H9 (cell line): Measurements from ENCODE around the gene B9D1. TPM values are rescaled to one million over a fixed set of nuclear protein-coding genes. Genes with fewer than 3 reads are reported as not detected.

Source experiments
- DNase-seq: peaks from one replicate; pipeline ENCODE4 v3.0.0-alpha.2; 2017
- H2AFZ ChIP-seq: one replicate; pipeline ENCODE4 v1.6.1; 2013; ENCODE audit warnings: mild to moderate bottlenecking, low read length, control low read depth, moderate library complexity
- H2AK5ac ChIP-seq: 2 replicates; pipeline ENCODE4 v1.6.1; 2013; ENCODE audit warnings: low read length, control low read depth, mixed read lengths; ENCODE audit not compliant: insufficient read length
- H2BK120ac ChIP-seq: one replicate; pipeline ENCODE4 v1.6.1; 2013; ENCODE audit warnings: low read depth, mild to moderate bottlenecking, low read length, control low read depth, inconsistent platforms; ENCODE audit not compliant: poor library complexity, severe bottlenecking
- H2BK12ac ChIP-seq: 2 replicates; pipeline ENCODE4 v1.6.1; 2013; ENCODE audit warnings: low read length, control low read depth, mixed read lengths, low read depth; ENCODE audit not compliant: insufficient read length
- H2BK15ac ChIP-seq: 2 replicates; pipeline ENCODE4 v1.6.1; 2013; ENCODE audit warnings: low read depth, low read length, control low read depth
- H2BK20ac ChIP-seq: one replicate; pipeline ENCODE4 v1.6.1; 2013; ENCODE audit warnings: low read depth, mild to moderate bottlenecking, low read length, control low read depth, inconsistent platforms; ENCODE audit not compliant: poor library complexity, severe bottlenecking
- H2BK5ac ChIP-seq: 2 replicates; pipeline ENCODE4 v1.6.1; 2013; ENCODE audit warnings: low read length, control low read depth, mixed read lengths; ENCODE audit not compliant: insufficient read length
- H3K14ac ChIP-seq: 2 replicates; pipeline ENCODE4 v1.6.1; 2013; ENCODE audit warnings: low read length, control low read depth; ENCODE audit not compliant: insufficient read depth
- H3K18ac ChIP-seq: 2 replicates; pipeline ENCODE4 v1.6.1; 2013; ENCODE audit warnings: low read depth, mild to moderate bottlenecking, mixed read lengths, low read length, control low read depth; ENCODE audit not compliant: insufficient read length
- H3K23ac ChIP-seq: 2 replicates; pipeline ENCODE4 v1.6.1; 2013; ENCODE audit warnings: low read length, control low read depth, mixed read lengths, low read depth; ENCODE audit not compliant: insufficient read length
- H3K23me2 ChIP-seq: 2 replicates; pipeline ENCODE4 v1.6.1; 2013; ENCODE audit warnings: low read depth, mild to moderate bottlenecking, mixed read lengths, low read length, control low read depth; ENCODE audit not compliant: insufficient read length, poor library complexity, severe bottlenecking
- H3K27ac ChIP-seq: 2 replicates; pipeline ENCODE4 v1.5.1; 2013; ENCODE audit warnings: low read length, control low read depth, mixed read lengths, low read depth; ENCODE audit not compliant: insufficient read length
- H3K27me3 ChIP-seq: 2 replicates; pipeline ENCODE4 v1.6.1; 2013; ENCODE audit warnings: low read length, control low read depth, inconsistent platforms; ENCODE audit not compliant: insufficient read depth
- H3K4ac ChIP-seq: 2 replicates; pipeline ENCODE4 v1.6.1; 2013; ENCODE audit warnings: low read depth, mild to moderate bottlenecking, control low read depth, inconsistent platforms, low read length, moderate library complexity
- H3K4me1 ChIP-seq: 2 replicates; pipeline ENCODE4 v1.6.1; 2013; ENCODE audit warnings: low read length, control low read depth, inconsistent platforms; ENCODE audit not compliant: insufficient read depth
- H3K4me2 ChIP-seq: 2 replicates; pipeline ENCODE4 v1.6.1; 2013; ENCODE audit warnings: low read length, control low read depth, mixed read lengths; ENCODE audit not compliant: insufficient read length, insufficient read depth
- H3K56ac ChIP-seq: 2 replicates; pipeline ENCODE4 v1.6.1; 2013; ENCODE audit warnings: low read depth, mild to moderate bottlenecking, mixed read lengths, low read length, control low read depth; ENCODE audit not compliant: insufficient read length
- H3K79me1 ChIP-seq: 2 replicates; pipeline ENCODE4 v1.6.1; 2013; ENCODE audit warnings: low read depth, mild to moderate bottlenecking, moderate library complexity, low read length, control low read depth, inconsistent platforms; ENCODE audit not compliant: insufficient read depth, poor library complexity, severe bottlenecking
- H3K79me2 ChIP-seq: 2 replicates; pipeline ENCODE4 v1.6.1; 2013; ENCODE audit warnings: low read length, control low read depth, inconsistent platforms; ENCODE audit not compliant: insufficient read depth
- H3K9ac ChIP-seq: 2 replicates; pipeline ENCODE4 v1.6.1; 2013; ENCODE audit warnings: low read length, control low read depth, mixed read lengths; ENCODE audit not compliant: insufficient read length; ENCODE audit errors: extremely low read depth
- H3K9me3 ChIP-seq: one replicate; pipeline ENCODE4 v1.6.1; 2013; ENCODE audit warnings: low read depth, low read length, inconsistent platforms; ENCODE audit not compliant: control insufficient read depth
- H3T11ph ChIP-seq: one replicate; pipeline ENCODE4 v1.6.1; 2013; ENCODE audit warnings: mild to moderate bottlenecking, low read length, control low read depth, inconsistent platforms
- H4K20me1 ChIP-seq: one replicate; pipeline ENCODE4 v1.6.1; 2013; ENCODE audit not compliant: control insufficient read depth, insufficient read length, insufficient read depth
- H4K5ac ChIP-seq: 2 replicates; pipeline ENCODE4 v1.6.1; 2013; ENCODE audit warnings: low read depth, mild to moderate bottlenecking, mixed read lengths, low read length, control low read depth; ENCODE audit not compliant: insufficient read length
- H4K8ac ChIP-seq: replicated peaks from 2 replicates; pipeline ENCODE4 v1.6.1; 2013; ENCODE audit warnings: low read length, control low read depth, mixed read lengths, low read depth; ENCODE audit not compliant: insufficient read length
- H4K91ac ChIP-seq: 2 replicates; pipeline ENCODE4 v1.6.1; 2013; ENCODE audit warnings: low read depth, mild to moderate bottlenecking, moderate library complexity, mixed read lengths, low read length, control low read depth; ENCODE audit not compliant: insufficient read length
- H3K27ac Mint-ChIP-seq, 3 experiments: 2 replicates in 2 of 3; 3 replicates in 1 of 3; pipeline ENCODE4 v1.8.0; 2020 to 2021; ENCODE audit warnings: mixed read lengths in 3 of 3, mild to moderate bottlenecking in 1 of 3, moderate library complexity in 1 of 3
- H3K27me3 Mint-ChIP-seq: 2 replicates; pipeline ENCODE4 v1.8.0; 2021; ENCODE audit warnings: low read depth, mild to moderate bottlenecking, moderate library complexity, mixed read lengths
- H3K36me3 Mint-ChIP-seq, 3 experiments: 2 replicates in 2 of 3; 3 replicates in 1 of 3; pipeline ENCODE4 v1.8.0; 2020 to 2021; ENCODE audit warnings: low read depth in 3 of 3, mixed read lengths in 3 of 3; ENCODE audit not compliant: insufficient read depth in 1 of 3
- H3K4me1 Mint-ChIP-seq, 2 experiments: 2 replicates each; pipeline ENCODE4 v1.8.0; 2020; ENCODE audit warnings: mixed read lengths in 2 of 2
- H3K4me3 Mint-ChIP-seq, 2 experiments: 2 replicates in 1 of 2; 3 replicates in 1 of 2; pipeline ENCODE4 v1.8.0; 2020 to 2021; ENCODE audit warnings: mild to moderate bottlenecking in 2 of 2, mixed read lengths in 2 of 2, moderate library complexity in 1 of 2
- H3K9me3 Mint-ChIP-seq, 2 experiments: 2 replicates in 1 of 2; 3 replicates in 1 of 2; pipeline ENCODE4 v1.8.0; 2020; ENCODE audit warnings: mild to moderate bottlenecking in 2 of 2, mixed read lengths in 2 of 2, moderate library complexity in 1 of 2
- WGBS: extraction: QIAGEN DNeasy Blood & Tissue Kit; methylation state at CpG from one replicate; pipeline ENCODE4 v1.1.7; 2013; ENCODE audit warnings: missing lambda C conversion rate, low lambda C conversion rate, mixed read lengths; ENCODE audit not compliant: insufficient read length; ENCODE audit errors: extremely low coverage; 5-methylcytosine and 5-hydroxymethylcytosine counted together
- total RNA-seq: library from RNA; stranded (reverse); gene quantifications from 2 replicates; pipeline ENCODE4 v1.2.1, GENCODE V29; 2021
- TF ChIP-seq, protein P1 (sequence below): fragments of 200-600 bp; sonication (generic); conservative IDR thresholded peaks from 3 replicates; pipeline ENCODE4 v1.8.0; 2021; ENCODE audit warnings: antibody characterized with exemption, mild to moderate bottlenecking

Gene B9D1
- total RNA-seq, 1 experiment from 2014 or later = 30.4 TPM

DNA sequence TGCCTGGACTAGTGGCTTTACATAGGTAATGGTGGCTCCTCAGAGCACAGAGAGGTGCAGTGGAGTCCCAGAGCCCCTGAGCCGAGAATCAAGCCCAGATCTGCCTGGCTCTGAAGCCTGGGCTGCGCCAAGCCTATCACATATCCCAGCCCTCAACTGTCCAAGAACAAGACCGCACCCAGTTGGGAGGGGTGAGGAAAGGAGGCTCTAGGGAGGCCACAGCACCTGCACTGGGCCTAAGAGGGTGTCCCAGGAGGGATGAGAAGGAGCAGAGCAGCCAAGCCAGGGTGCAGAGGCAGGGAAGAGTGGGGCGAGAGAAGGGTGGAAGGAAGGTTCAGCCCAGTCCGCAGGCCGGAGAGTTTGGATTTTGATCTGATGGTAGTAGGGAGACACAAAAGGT lies 47.6 kb upstream of the B9D1 start:
- no peaks in the 10 kb centered on the region for H3K23me2 ChIP-seq
- H3K4me2 ChIP-seq = no peak overlapping the region
- no peak overlapping the region for H3K56ac ChIP-seq
- Mint-ChIP-seq H3K9me3 (no peaks in the 10 kb centered on the region), H3K27me3 (peaks cover 5% of the 10 kb centered on the region), H3K4me3 (no peak overlapping the region; a peak in 1 of 5 replicates), H3K4me1 (peaks cover 15 to 25% of the 10 kb centered on the region in 2 experiments), H3K27ac (no peak overlapping the region), H3K36me3 (no peaks in the 10 kb centered on the region; a peak in 1 of 7 replicates)
- no peak overlapping the region for H4K5ac ChIP-seq
- H3K27me3 ChIP-seq = no peaks in the 10 kb centered on the region
- no peaks in the 10 kb centered on the region for H3K79me1 ChIP-seq
- H3K4ac ChIP-seq = no peak overlapping the region
- no peak overlapping the region for H2BK5ac ChIP-seq
- no peak overlapping the region for H2AK5ac ChIP-seq
- no peak overlapping the region for H4K8ac ChIP-seq
- no peak overlapping the region for H3K23ac ChIP-seq
- no peak overlapping the region for H3K18ac ChIP-seq
- no peak overlapping the region for H2AFZ ChIP-seq
- H2BK120ac ChIP-seq = no peak overlapping the region
- TF ChIP-seq, protein P1, sequence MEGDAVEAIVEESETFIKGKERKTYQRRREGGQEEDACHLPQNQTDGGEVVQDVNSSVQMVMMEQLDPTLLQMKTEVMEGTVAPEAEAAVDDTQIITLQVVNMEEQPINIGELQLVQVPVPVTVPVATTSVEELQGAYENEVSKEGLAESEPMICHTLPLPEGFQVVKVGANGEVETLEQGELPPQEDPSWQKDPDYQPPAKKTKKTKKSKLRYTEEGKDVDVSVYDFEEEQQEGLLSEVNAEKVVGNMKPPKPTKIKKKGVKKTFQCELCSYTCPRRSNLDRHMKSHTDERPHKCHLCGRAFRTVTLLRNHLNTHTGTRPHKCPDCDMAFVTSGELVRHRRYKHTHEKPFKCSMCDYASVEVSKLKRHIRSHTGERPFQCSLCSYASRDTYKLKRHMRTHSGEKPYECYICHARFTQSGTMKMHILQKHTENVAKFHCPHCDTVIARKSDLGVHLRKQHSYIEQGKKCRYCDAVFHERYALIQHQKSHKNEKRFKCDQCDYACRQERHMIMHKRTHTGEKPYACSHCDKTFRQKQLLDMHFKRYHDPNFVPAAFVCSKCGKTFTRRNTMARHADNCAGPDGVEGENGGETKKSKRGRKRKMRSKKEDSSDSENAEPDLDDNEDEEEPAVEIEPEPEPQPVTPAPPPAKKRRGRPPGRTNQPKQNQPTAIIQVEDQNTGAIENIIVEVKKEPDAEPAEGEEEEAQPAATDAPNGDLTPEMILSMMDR = no peak
- H4K91ac ChIP-seq = no peak overlapping the region
- no peak overlapping the region for H2BK12ac ChIP-seq
- no peak overlapping the region for H2BK15ac ChIP-seq
- no peak overlapping the region for H3K14ac ChIP-seq
- H3K9ac ChIP-seq = no peak overlapping the region
- H2BK20ac ChIP-seq = no peak overlapping the region
- H3K27ac ChIP-seq = no peak overlapping the region
- H3K4me1 ChIP-seq = no peaks in the 10 kb centered on the region
- H3K9me3 ChIP-seq = no peaks in the 10 kb centered on the region
- H4K20me1 ChIP-seq = no peaks in the 10 kb centered on the region
- no peak overlapping the region for H3T11ph ChIP-seq
- DNase-seq = no peak
- no peaks in the 10 kb centered on the region for H3K79me2 ChIP-seq
- WGBS = no CpG with 5 or more reads among the region's 6 CpGs
